Fibroblast of pulmonary artery (primary cell): ENCODE measurements around the gene GRAMD1A.
"Not testable (repeated sequence)": the region's sequence is repeated elsewhere in the genome, so short reads cannot be mapped to it uniquely, and the experiment has no call there.

ENCODE experiments used
- DNase-seq: peaks from one replicate; pipeline ENCODE4 v3.0.0-alpha.2; 2010; ENCODE audit warnings: low read depth
- H3K4me3 ChIP-seq: replicated peaks from 2 replicates; pipeline ENCODE4 v1.5.1; 2011; ENCODE audit warnings: low read depth, mild to moderate bottlenecking, control low read depth, low read length, moderate library complexity
- TF ChIP-seq, protein P1 (sequence below): IDR thresholded peaks from 2 replicates; pipeline ENCODE4 v1.5.1; 2011; ENCODE audit warnings: mild to moderate bottlenecking, control low read depth, low read length, inconsistent platforms; ENCODE audit errors: missing control alignments

The GRAMD1A gene

DNA sequence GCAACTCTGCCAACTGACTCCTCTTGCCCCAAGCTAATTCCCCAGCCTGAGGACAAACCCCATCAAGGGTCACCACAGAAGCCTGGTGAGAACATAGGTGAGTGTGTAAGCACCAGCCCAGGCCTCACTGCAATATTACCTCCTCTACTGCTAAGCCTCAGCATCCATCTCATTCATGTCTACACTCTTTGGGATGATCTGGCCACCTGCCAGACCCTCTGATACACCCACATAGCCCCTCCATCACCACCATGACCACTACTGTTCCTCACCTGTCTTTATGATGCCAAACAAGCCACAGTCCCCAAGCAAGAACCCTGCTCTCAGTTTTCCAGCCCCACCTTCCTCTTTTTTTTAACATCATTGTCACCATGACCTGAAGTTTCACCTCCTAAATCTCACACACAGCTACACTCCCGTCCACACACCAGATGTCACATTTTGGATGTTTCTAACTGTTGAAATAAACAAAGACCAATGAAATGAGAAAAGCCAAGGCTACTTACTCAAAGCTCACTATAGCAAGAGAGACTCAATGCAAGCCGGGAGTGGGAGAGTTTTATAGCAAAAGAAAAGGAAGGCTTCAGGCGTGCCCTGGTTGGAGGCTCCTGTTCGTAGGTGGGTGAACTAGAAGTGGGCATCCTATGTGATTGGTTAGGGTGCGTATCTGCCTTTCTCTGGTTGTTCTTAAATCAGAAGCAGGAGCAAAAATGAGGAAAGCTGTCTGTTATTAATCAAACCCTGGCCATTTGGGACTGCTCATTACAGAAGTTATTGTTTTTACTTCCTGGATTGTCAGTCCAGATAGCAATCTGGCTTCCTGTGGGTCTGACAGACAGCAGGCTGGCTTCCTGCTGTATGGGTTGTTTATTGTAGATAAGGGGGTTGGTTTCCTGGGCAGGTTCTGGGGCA is 38.1 kb upstream of the GRAMD1A start:
- H3K4me3 ChIP-seq = peak overlapping the region; percentile 88
- DNase-seq = peak; percentile 46

GRCh38 chr19:34962687-34963572 is 37.2 kb upstream of the GRAMD1A start:
- TF ChIP-seq, protein P1, sequence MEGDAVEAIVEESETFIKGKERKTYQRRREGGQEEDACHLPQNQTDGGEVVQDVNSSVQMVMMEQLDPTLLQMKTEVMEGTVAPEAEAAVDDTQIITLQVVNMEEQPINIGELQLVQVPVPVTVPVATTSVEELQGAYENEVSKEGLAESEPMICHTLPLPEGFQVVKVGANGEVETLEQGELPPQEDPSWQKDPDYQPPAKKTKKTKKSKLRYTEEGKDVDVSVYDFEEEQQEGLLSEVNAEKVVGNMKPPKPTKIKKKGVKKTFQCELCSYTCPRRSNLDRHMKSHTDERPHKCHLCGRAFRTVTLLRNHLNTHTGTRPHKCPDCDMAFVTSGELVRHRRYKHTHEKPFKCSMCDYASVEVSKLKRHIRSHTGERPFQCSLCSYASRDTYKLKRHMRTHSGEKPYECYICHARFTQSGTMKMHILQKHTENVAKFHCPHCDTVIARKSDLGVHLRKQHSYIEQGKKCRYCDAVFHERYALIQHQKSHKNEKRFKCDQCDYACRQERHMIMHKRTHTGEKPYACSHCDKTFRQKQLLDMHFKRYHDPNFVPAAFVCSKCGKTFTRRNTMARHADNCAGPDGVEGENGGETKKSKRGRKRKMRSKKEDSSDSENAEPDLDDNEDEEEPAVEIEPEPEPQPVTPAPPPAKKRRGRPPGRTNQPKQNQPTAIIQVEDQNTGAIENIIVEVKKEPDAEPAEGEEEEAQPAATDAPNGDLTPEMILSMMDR = no peak
- DNase-seq = peak; percentile 26
- peak overlapping the region; percentile 88 for H3K4me3 ChIP-seq

More for the DNA sequence above, 38.1 kb upstream of the GRAMD1A start:
- TF ChIP-seq, protein P1 = no peak

- TF ChIP-seq, protein P1 = no peak
- peak within 1 kb of the TSS; percentile 88 for H3K4me3 ChIP-seq
- peak; percentile 62 for DNase-seq
Observed at GRCh38 chr19:34963573-34964406, 36.3 kb upstream of the GRAMD1A start, which contains the start of gene ZNF792. ZNF792 (minus strand) TSS chr19:34964229; CDS start chr19:34963662, 567 bp downstream.

DNA sequence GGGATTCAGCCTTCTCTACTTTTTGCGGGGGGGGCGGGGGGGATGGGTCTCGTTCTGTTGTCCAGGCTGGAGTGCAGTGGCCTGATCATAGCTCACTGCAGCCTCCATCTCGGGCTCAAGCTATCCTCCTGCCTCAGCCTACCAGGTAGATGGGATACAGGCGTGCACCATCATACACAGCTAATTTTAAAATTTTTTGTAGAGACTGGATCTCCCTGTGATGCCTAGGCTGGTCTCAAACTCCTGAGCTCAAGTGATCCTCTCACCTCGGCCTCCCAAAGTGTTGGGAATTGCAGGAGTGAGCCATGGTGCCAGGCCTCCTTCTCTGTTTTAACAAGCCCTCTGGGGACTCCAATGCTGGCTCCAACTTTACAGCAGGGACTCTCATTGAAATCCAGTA is 35.5 kb upstream of the GRAMD1A start:
- H3K4me3 ChIP-seq = no peak overlapping the region
- TF ChIP-seq, protein P1 = no peak
- DNase-seq = no peak

- not testable (repeated sequence) for H3K4me3 ChIP-seq, DNase-seq
Observed at GRCh38 chr19:34965505-34965904, 34.6 kb upstream of the GRAMD1A start.

DNA sequence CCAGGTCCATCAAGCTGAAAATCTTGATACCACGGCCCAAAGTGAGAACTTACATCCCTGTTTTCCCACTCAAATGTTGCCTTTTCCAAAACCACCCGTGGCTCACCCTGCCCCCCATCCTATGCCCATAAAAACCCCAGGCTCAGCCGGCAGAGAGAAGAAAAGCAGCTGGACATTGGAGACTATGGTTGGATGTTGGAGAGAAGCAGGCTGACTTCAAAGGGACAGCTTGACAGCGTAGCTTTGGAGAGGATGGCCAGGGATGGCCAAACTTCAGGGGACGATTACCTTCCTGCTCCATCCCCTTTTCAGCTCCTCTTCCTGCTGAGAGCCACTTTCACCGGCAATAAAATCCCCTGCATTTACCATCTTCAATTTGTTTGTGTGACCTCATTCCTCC is 32.6 kb upstream of the GRAMD1A start:
- TF ChIP-seq, protein P1 = no peak
- H3K4me3 ChIP-seq = no peak overlapping the region
- no peak for DNase-seq
